H9 (cell line): ENCODE data around the gene SERP1. TPM values are rescaled to one million over a fixed set of nuclear protein-coding genes. Genes with fewer than 3 reads are reported as not detected.

Experiments
- DNase-seq: peaks from one replicate; pipeline ENCODE4 v3.0.0-alpha.2; 2017
- H2AFZ ChIP-seq: one replicate; pipeline ENCODE4 v1.6.1; 2013; ENCODE audit warnings: mild to moderate bottlenecking, low read length, control low read depth, moderate library complexity
- H2AK5ac ChIP-seq: 2 replicates; pipeline ENCODE4 v1.6.1; 2013; ENCODE audit warnings: low read length, control low read depth, mixed read lengths; ENCODE audit not compliant: insufficient read length
- H2BK120ac ChIP-seq: one replicate; pipeline ENCODE4 v1.6.1; 2013; ENCODE audit warnings: low read depth, mild to moderate bottlenecking, low read length, control low read depth, inconsistent platforms; ENCODE audit not compliant: poor library complexity, severe bottlenecking
- H2BK12ac ChIP-seq: 2 replicates; pipeline ENCODE4 v1.6.1; 2013; ENCODE audit warnings: low read length, control low read depth, mixed read lengths, low read depth; ENCODE audit not compliant: insufficient read length
- H2BK15ac ChIP-seq: 2 replicates; pipeline ENCODE4 v1.6.1; 2013; ENCODE audit warnings: low read depth, low read length, control low read depth
- H2BK20ac ChIP-seq: one replicate; pipeline ENCODE4 v1.6.1; 2013; ENCODE audit warnings: low read depth, mild to moderate bottlenecking, low read length, control low read depth, inconsistent platforms; ENCODE audit not compliant: poor library complexity, severe bottlenecking
- H2BK5ac ChIP-seq: 2 replicates; pipeline ENCODE4 v1.6.1; 2013; ENCODE audit warnings: low read length, control low read depth, mixed read lengths; ENCODE audit not compliant: insufficient read length
- H3K14ac ChIP-seq: 2 replicates; pipeline ENCODE4 v1.6.1; 2013; ENCODE audit warnings: low read length, control low read depth; ENCODE audit not compliant: insufficient read depth
- H3K18ac ChIP-seq: 2 replicates; pipeline ENCODE4 v1.6.1; 2013; ENCODE audit warnings: low read depth, mild to moderate bottlenecking, mixed read lengths, low read length, control low read depth; ENCODE audit not compliant: insufficient read length
- H3K23ac ChIP-seq: 2 replicates; pipeline ENCODE4 v1.6.1; 2013; ENCODE audit warnings: low read length, control low read depth, mixed read lengths, low read depth; ENCODE audit not compliant: insufficient read length
- H3K23me2 ChIP-seq: 2 replicates; pipeline ENCODE4 v1.6.1; 2013; ENCODE audit warnings: low read depth, mild to moderate bottlenecking, mixed read lengths, low read length, control low read depth; ENCODE audit not compliant: insufficient read length, poor library complexity, severe bottlenecking
- H3K27ac ChIP-seq: 2 replicates; pipeline ENCODE4 v1.5.1; 2013; ENCODE audit warnings: low read length, control low read depth, mixed read lengths, low read depth; ENCODE audit not compliant: insufficient read length
- H3K27me3 ChIP-seq: 2 replicates; pipeline ENCODE4 v1.6.1; 2013; ENCODE audit warnings: low read length, control low read depth, inconsistent platforms; ENCODE audit not compliant: insufficient read depth
- H3K4ac ChIP-seq: 2 replicates; pipeline ENCODE4 v1.6.1; 2013; ENCODE audit warnings: low read depth, mild to moderate bottlenecking, control low read depth, inconsistent platforms, low read length, moderate library complexity
- H3K4me1 ChIP-seq: 2 replicates; pipeline ENCODE4 v1.6.1; 2013; ENCODE audit warnings: low read length, control low read depth, inconsistent platforms; ENCODE audit not compliant: insufficient read depth
- H3K4me2 ChIP-seq: 2 replicates; pipeline ENCODE4 v1.6.1; 2013; ENCODE audit warnings: low read length, control low read depth, mixed read lengths; ENCODE audit not compliant: insufficient read length, insufficient read depth
- H3K56ac ChIP-seq: 2 replicates; pipeline ENCODE4 v1.6.1; 2013; ENCODE audit warnings: low read depth, mild to moderate bottlenecking, mixed read lengths, low read length, control low read depth; ENCODE audit not compliant: insufficient read length
- H3K79me1 ChIP-seq: 2 replicates; pipeline ENCODE4 v1.6.1; 2013; ENCODE audit warnings: low read depth, mild to moderate bottlenecking, moderate library complexity, low read length, control low read depth, inconsistent platforms; ENCODE audit not compliant: insufficient read depth, poor library complexity, severe bottlenecking
- H3K79me2 ChIP-seq: 2 replicates; pipeline ENCODE4 v1.6.1; 2013; ENCODE audit warnings: low read length, control low read depth, inconsistent platforms; ENCODE audit not compliant: insufficient read depth
- H3K9ac ChIP-seq: 2 replicates; pipeline ENCODE4 v1.6.1; 2013; ENCODE audit warnings: low read length, control low read depth, mixed read lengths; ENCODE audit not compliant: insufficient read length; ENCODE audit errors: extremely low read depth
- H3K9me3 ChIP-seq: one replicate; pipeline ENCODE4 v1.6.1; 2013; ENCODE audit warnings: low read depth, low read length, inconsistent platforms; ENCODE audit not compliant: control insufficient read depth
- H3T11ph ChIP-seq: one replicate; pipeline ENCODE4 v1.6.1; 2013; ENCODE audit warnings: mild to moderate bottlenecking, low read length, control low read depth, inconsistent platforms
- H4K20me1 ChIP-seq: one replicate; pipeline ENCODE4 v1.6.1; 2013; ENCODE audit not compliant: control insufficient read depth, insufficient read length, insufficient read depth
- H4K5ac ChIP-seq: 2 replicates; pipeline ENCODE4 v1.6.1; 2013; ENCODE audit warnings: low read depth, mild to moderate bottlenecking, mixed read lengths, low read length, control low read depth; ENCODE audit not compliant: insufficient read length
- H4K8ac ChIP-seq: replicated peaks from 2 replicates; pipeline ENCODE4 v1.6.1; 2013; ENCODE audit warnings: low read length, control low read depth, mixed read lengths, low read depth; ENCODE audit not compliant: insufficient read length
- H4K91ac ChIP-seq: 2 replicates; pipeline ENCODE4 v1.6.1; 2013; ENCODE audit warnings: low read depth, mild to moderate bottlenecking, moderate library complexity, mixed read lengths, low read length, control low read depth; ENCODE audit not compliant: insufficient read length
- H3K27ac Mint-ChIP-seq, 3 experiments: 2 replicates in 2 of 3; 3 replicates in 1 of 3; pipeline ENCODE4 v1.8.0; 2020 to 2021; ENCODE audit warnings: mixed read lengths in 3 of 3, mild to moderate bottlenecking in 1 of 3, moderate library complexity in 1 of 3
- H3K27me3 Mint-ChIP-seq: 2 replicates; pipeline ENCODE4 v1.8.0; 2021; ENCODE audit warnings: low read depth, mild to moderate bottlenecking, moderate library complexity, mixed read lengths
- H3K36me3 Mint-ChIP-seq, 3 experiments: 2 replicates in 2 of 3; 3 replicates in 1 of 3; pipeline ENCODE4 v1.8.0; 2020 to 2021; ENCODE audit warnings: low read depth in 3 of 3, mixed read lengths in 3 of 3; ENCODE audit not compliant: insufficient read depth in 1 of 3
- H3K4me1 Mint-ChIP-seq, 2 experiments: 2 replicates each; pipeline ENCODE4 v1.8.0; 2020; ENCODE audit warnings: mixed read lengths in 2 of 2
- H3K4me3 Mint-ChIP-seq, 2 experiments: 2 replicates in 1 of 2; 3 replicates in 1 of 2; pipeline ENCODE4 v1.8.0; 2020 to 2021; ENCODE audit warnings: mild to moderate bottlenecking in 2 of 2, mixed read lengths in 2 of 2, moderate library complexity in 1 of 2
- H3K9me3 Mint-ChIP-seq, 2 experiments: 2 replicates in 1 of 2; 3 replicates in 1 of 2; pipeline ENCODE4 v1.8.0; 2020; ENCODE audit warnings: mild to moderate bottlenecking in 2 of 2, mixed read lengths in 2 of 2, moderate library complexity in 1 of 2
- CTCF ChIP-seq: fragments of 200-600 bp; sonication (generic); conservative IDR thresholded peaks from 3 replicates; pipeline ENCODE4 v1.8.0; 2021; ENCODE audit warnings: antibody characterized with exemption, mild to moderate bottlenecking
- WGBS: extraction: QIAGEN DNeasy Blood & Tissue Kit; methylation state at CpG from one replicate; pipeline ENCODE4 v1.1.7; 2013; ENCODE audit warnings: missing lambda C conversion rate, low lambda C conversion rate, mixed read lengths; ENCODE audit not compliant: insufficient read length; ENCODE audit errors: extremely low coverage; 5-methylcytosine and 5-hydroxymethylcytosine counted together
- total RNA-seq: library from RNA; stranded (reverse); gene quantifications from 2 replicates; pipeline ENCODE4 v1.2.1, GENCODE V29; 2021

SERP1 gene
- total RNA-seq, 1 experiment from 2014 or later = 84.8 TPM

- H3K56ac ChIP-seq = no peak overlapping the region
- H3K4me3 Mint-ChIP-seq = no peak overlapping the region
- no peak overlapping the region for H2BK5ac ChIP-seq
- H3K4ac ChIP-seq = no peak overlapping the region
- H4K5ac ChIP-seq = no peak overlapping the region
- H2AFZ ChIP-seq = no peak overlapping the region
- H3K27ac ChIP-seq = no peak overlapping the region
- H3K27ac Mint-ChIP-seq = no peak overlapping the region
- no peak overlapping the region for H2BK20ac ChIP-seq
- H3K27me3 ChIP-seq = no peaks in the 10 kb centered on the region
- no peak overlapping the region for H4K91ac ChIP-seq
- H3K4me2 ChIP-seq = no peak overlapping the region
- H3K27me3 Mint-ChIP-seq = no peaks in the 10 kb centered on the region
- H3K4me1 ChIP-seq = no peaks in the 10 kb centered on the region
- no peak overlapping the region; the same call in 1 of the 2 replicates for H3K14ac ChIP-seq
- H3T11ph ChIP-seq = no peak overlapping the region
- no peaks in the 10 kb centered on the region for H3K4me1 Mint-ChIP-seq
- H2BK12ac ChIP-seq = no peak overlapping the region
- no peaks in the 10 kb centered on the region for H4K20me1 ChIP-seq
- no peak overlapping the region for H2BK15ac ChIP-seq
- no peaks in the 10 kb centered on the region for H3K9me3 ChIP-seq
- no peaks in the 10 kb centered on the region for H3K79me1 ChIP-seq
- H3K9me3 Mint-ChIP-seq = no peaks in the 10 kb centered on the region
- no peak for TF ChIP-seq CTCF
- no CpG with 5 or more reads among the region's 4 CpGs for WGBS
- H4K8ac ChIP-seq = no peak overlapping the region
- no peak overlapping the region for H3K9ac ChIP-seq
- H2BK120ac ChIP-seq = no peak overlapping the region
- DNase-seq = no peak
- no peaks in the 10 kb centered on the region for H3K36me3 Mint-ChIP-seq
- H3K23ac ChIP-seq = no peak overlapping the region
- H2AK5ac ChIP-seq = no peak overlapping the region
- no peak overlapping the region for H3K18ac ChIP-seq
- no peaks in the 10 kb centered on the region for H3K23me2 ChIP-seq
- H3K79me2 ChIP-seq = no peaks in the 10 kb centered on the region
Observed at GRCh38 chr3:150535204-150535603, 11.1 kb downstream of the SERP1 start.
